Tibial nerve (tissue), 4 donors: ENCODE measurements around the gene TIE1.

Experiments
- CTCF ChIP-seq, 5 experiments: fragments of 200-600 bp in 3 of 5; fragments of 450-650 bp in 2 of 5; sonication (generic) in 3 of 5; IDR thresholded peaks; one replicate each; pipeline ENCODE4 v1.5.1; 2016 to 2019; ENCODE audit warnings: antibody characterized with exemption in 5 of 5, mild to moderate bottlenecking in 3 of 5, moderate library complexity in 2 of 5
- EP300 ChIP-seq, 2 donors: sonication (generic); formaldehyde crosslinking; IDR thresholded peaks; one replicate each; pipeline ENCODE4 v1.6.1; 2017; ENCODE audit warnings: antibody characterized with exemption in 2 of 2, mild to moderate bottlenecking in 1 of 2
- POLR2A ChIP-seq, 2 donors: fragments of 450-650 bp; IDR thresholded peaks; one replicate each; pipeline ENCODE4 v1.6.1; 2017; ENCODE audit warnings: antibody characterized with exemption in 2 of 2, mild to moderate bottlenecking in 2 of 2, moderate library complexity in 2 of 2

- no peak for TF ChIP-seq CTCF (IDR thresholded peaks at IDR 0.05)
- no peak for TF ChIP-seq EP300 (IDR thresholded peaks at IDR 0.05)
- no peak for TF ChIP-seq POLR2A (IDR thresholded peaks at IDR 0.05)
Measured at GRCh38 chr1:43348343-43348808, 47.6 kb downstream of the TIE1 start.
